CD4-positive, alpha-beta T cell treated with Interleukin-17A for 4 hours (primary cell): ENCODE data around the gene PBXIP1.

ENCODE experiments used
- DNase-seq: peaks from one replicate; pipeline ENCODE4 v3.0.0-alpha.2; 2020; ENCODE audit warnings: mixed read lengths

The PBXIP1 gene, protein sequence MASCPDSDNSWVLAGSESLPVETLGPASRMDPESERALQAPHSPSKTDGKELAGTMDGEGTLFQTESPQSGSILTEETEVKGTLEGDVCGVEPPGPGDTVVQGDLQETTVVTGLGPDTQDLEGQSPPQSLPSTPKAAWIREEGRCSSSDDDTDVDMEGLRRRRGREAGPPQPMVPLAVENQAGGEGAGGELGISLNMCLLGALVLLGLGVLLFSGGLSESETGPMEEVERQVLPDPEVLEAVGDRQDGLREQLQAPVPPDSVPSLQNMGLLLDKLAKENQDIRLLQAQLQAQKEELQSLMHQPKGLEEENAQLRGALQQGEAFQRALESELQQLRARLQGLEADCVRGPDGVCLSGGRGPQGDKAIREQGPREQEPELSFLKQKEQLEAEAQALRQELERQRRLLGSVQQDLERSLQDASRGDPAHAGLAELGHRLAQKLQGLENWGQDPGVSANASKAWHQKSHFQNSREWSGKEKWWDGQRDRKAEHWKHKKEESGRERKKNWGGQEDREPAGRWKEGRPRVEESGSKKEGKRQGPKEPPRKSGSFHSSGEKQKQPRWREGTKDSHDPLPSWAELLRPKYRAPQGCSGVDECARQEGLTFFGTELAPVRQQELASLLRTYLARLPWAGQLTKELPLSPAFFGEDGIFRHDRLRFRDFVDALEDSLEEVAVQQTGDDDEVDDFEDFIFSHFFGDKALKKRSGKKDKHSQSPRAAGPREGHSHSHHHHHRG

DNA sequence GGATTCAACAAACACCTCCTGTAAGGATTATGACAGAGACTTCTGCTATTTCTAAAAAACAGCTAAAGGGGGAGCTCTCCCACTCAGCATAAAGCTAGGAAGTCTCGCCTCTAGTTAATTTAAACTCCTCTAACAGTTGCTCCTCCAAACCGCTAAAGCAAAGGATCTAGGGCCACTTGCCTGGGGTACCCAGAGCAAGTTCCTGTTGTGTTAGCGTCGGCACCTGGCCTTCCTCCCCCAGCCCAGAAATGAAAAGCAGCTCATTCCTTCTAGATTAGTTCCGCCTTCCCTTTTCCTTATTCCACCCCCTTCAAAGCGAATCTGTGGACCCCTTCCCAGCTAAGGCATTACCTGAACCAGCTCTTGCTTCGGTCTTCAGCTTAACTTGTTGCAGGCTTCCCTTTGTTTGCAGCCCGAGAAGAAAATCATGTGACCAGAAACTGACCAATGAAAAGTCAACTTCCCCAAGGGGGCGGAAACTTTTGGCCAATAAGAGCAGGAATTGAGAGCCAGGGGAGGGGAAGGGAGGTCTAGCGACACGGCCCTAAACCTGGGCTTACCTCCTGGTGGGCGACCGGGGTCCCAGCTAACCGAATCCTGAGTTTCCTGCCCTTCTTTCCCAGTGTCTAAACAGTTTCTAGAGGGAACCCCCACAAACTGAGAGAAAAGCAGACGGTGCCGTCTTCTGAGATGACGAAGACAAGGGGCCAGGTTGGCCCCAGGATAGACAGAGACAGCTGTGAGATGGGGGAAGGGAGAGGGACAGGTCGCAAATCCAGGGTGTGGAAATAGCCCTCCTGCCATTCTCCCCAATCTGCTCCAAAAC is at the start of gene PBXIP1:
TSS of gene PBXIP1 (minus strand) at position 382 of the 826 bp plus-strand sequence. CDS start 2,378 bp downstream, outside the sequence.
- peak; percentile 84 for DNase-seq

DNA sequence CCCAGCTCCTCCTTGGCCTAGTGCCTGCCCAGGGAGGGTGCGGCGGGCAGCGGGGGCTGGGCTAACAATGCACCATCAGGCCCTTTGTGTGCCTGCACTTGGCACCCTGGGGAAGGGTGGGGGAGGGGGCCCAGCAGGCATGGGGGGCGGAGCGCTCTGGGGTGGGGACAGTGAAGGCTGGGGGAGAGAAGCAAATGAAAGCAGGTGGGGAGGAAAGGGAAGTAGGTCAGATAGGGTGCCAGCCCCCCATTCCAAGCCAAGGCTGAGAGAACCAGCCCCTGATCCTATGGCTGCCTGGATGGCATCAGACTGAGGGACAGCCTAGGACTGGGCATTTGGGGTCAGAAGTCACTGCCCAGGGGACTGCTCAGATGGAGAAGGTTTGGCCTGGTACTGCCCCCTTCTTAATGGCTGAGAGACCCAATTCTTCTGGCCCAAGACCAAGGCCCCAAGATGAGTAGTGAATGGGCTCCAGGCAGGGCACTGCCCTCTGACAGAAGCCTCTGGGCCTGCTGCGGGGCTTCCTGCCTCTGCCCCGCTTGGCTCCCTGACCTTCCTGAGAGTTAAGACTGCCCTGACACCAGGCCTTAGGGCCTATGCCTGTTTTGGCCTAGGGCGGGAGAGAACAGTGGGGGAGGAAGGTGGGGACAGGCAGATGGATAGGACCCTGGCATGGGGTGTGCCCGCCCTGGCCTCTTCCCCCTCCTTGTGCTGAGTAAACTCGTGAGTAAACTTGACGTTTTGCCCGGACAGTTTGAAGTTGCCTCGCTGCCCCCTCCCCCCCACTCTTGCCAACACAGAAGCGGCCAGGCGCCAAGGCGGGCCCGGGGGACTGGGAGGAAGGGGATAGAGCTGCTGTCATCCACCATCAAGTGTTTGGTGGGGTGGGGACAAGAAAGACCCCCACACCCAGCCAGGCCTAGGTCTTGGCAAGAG is 49.4 kb upstream of the PBXIP1 start:
- peak; percentile 62 for DNase-seq

DNA sequence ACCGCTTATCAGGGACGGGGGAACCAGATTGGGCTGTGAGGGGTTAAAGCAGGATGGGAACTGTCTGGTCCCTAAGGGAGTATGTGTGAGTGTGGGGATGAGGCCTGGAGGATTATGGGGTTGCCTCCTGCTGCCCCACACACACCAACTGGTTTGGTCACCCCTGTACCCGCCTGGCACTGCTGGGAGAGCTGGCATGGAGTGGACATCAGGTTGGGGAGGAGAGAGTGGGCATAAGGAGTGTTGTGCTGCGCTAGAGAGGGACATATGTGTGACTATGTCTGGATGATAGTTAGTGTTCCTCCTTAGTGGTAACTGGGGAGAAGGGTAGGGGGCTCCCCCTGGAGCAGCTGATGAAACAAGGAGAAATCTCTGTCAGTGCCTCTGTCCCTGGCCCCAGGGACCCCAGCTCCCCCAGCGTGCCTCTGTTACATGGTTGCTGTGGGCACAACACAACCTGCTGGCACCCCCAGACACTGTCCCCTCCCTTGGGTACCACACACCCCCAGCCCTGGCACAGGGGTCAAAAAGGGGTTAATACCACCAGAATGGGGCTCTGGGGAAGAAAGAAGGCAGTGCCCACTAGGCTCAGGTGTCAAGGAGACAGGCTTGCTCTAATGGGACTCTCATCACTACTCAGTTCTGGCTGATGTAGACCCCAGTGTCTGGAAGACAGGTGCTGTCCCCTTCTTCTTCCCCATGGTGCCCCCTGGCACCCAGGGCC is 48.6 kb upstream of the PBXIP1 start:
- no peak for DNase-seq

DNA sequence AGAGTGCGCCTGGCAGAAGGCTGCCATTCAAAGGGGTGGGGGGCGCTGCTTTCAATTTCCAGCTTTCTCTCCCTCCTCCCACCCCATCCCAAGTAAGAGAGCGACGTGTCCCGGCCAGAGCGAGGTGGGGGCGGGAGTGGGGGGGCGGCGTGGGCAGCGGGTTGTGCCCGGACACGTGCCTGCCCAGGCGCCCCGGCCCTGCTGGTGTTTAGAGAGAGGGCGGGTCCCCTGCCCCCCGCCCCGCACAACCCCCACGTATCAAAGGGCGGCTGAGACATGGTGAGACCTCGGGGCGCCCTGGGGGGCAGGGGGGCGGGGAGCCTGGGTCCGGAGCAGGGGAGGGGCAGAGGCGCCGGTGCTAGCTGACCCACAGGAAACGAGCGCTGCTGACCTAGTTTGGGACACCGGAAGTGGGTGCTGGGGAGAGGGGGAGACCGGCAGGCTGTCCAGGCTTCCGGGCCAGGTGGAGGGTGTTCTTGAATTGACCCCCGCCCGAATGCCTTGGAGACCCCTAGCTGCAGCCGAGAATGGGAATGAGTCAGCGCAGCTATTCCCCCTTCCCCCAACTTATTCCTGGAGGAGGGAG is 48.0 kb upstream of the PBXIP1 start:
- peak; percentile 26 for DNase-seq

DNA sequence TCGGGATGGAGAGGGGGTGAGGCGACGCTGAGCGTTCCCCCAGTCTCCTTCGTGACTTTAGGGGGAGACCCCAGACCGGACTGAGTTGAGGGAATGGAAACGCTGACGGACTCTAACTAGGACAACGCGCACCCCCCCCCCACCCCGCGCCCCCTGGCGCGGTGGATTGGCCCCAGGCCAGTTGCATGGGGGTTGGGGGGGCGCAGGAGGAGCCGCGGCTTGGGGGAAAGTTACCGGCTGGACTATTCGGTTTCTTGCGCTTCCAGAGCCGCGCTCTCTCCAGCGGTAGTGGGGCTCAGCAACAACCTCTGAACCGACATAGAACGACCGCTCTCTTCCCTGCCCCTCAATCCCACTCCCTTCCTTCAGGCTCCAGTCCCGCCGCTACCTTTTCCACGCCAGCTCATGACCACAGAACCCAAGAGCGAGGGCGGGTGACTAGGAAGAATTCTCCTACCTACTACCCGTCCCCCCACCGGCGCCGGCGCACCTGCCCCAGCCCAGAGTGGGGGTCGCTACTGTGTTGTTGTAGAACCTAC is 47.4 kb upstream of the PBXIP1 start:
- DNase-seq, result peak; percentile 47

DNA sequence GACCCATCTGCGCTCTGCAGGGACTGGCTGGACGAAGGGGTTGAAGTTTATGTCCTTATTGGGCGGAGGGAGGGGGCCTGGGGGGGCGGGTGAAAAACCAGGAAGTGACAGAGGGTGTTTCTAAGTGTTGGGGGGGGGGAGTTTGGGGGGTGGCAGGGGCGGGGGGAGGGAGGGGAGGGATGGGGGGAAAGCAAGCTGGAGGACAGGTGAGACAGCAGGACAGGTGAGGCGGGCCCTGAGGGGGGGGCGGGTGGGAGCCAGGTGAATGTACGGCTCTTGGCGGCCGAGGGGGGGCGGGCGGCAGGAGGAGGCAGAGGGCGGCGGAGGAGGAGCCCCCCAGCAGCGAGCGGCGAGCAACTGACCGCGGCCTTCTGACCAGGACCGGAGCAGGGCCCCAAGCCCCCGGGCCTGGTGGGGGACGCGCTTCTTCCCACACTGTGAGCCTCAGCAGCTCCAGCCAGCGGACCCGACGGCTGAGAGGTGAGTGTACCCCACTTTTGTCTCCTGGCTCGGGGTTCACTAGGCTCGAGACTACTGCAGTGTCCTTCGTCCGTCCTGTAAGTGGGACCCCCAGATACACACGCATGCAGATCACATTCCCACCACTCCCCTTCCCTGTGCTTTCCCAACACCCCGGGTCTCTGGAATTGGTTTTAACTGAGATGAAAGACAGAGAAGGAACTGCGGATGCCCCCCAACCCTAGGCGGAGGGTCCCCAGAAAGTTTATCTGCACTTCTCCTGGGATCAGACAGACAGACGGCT is 46.7 kb upstream of the PBXIP1 start, which contains the start of gene ZBTB7B:
TSS of gene ZBTB7B (plus strand) at position 339 of the 763 bp plus-strand sequence. CDS start 11,859 bp downstream, outside the sequence.
- DNase-seq, result no peak

DNA sequence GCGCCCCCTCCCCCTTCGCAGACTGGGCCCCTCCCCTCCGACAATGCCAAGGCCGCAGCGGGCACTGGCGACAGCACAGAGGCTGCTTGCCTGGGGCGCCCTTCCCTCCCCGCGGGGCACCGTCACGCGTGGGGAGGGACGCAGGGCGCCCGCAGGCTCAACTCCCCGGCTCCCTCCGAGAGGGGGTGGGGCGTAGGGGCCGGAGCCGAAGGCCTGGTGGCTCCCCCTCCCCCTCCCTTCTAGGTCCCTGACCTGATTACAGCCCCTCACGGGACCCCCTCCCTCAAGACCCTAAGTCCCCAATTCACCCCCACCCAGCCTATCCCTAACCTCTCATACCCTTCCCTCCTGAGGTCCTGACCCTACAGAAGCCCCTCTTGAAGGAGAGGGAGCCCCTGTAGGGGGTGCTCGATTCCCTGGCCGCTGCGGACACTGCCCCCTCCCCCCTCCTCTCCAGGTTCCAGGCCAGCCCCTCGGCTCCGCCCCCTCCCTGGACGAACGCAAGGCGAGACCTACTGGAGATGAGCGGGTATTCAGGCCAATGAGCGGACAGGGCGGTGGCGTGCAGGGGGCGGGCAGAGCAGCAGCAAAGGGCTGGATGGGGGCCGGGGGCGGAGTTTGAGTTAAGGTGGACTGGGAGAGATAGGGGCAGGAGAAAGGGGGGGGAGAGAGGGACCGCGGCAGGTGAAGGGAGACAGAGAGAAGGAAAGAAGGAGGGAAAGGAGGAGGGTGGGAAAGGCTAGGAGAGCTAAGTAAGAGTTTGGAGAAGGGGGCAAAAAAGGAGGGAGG is 46.0 kb upstream of the PBXIP1 start:
- DNase-seq, result peak; percentile 99

DNA sequence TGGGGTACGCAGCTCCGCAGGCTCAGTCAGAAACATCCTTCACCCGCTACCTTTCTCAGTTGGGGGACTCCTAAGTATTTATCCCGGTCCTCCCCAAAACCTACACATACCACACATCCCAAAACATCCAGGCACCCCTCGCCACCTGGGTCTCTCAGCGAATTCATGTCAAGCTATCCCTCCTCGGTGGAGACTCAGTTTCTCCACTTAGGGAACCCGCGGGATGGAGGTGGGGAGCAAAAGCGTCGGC is 45.5 kb upstream of the PBXIP1 start:
- no peak for DNase-seq

DNA sequence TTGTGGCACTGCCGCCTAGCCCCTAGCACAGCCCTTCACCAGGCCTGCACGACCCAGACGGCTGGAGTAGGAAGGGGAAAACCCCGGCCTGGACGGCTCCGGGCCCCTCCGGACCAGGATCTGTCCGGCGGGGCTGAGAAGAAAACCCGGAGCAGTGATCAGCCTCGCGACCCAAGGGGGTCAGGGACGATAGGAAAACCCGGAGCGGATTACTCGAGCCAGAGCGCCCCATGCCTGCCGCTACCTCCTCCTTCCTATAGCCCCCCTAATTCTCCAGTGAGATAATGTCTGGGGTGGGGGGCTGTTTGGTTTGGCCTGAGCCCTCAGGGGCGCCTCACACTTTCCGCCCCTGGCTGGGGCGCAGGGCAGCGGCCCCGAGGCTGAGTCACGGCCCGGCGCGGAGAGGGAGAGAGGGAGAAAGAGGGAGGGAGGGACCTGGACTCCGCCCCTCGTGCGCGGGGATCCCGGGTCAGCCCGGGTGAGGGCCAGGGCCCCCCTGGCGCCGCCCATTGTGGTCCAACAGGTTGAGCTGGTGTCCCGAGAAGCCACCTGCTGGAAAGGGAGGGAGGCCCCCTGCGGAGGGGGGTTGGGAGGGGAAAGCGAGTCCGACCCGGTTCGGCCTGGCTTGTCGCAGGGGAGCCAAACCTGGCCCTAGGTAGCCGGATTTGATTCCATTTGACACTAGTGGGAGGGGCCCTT is 45.0 kb upstream of the PBXIP1 start:
- peak; percentile 82 for DNase-seq

DNA sequence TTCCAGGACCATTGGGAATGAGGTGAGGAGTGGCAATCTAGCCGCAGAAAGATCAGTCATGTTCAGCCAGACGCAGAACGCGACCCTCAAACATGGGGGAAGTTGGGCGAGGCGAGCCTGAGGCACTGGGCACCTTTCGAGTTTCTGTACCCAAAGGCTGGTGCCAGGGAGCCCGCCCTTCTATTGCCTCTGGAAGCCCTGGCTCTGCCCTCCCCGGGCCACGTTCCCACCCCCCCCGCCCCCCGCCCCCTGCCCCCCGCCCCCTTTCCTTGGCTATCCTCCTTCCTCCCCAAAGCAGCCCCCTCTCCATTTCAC is 44.5 kb upstream of the PBXIP1 start:
- DNase-seq, result peak; percentile 41

DNA sequence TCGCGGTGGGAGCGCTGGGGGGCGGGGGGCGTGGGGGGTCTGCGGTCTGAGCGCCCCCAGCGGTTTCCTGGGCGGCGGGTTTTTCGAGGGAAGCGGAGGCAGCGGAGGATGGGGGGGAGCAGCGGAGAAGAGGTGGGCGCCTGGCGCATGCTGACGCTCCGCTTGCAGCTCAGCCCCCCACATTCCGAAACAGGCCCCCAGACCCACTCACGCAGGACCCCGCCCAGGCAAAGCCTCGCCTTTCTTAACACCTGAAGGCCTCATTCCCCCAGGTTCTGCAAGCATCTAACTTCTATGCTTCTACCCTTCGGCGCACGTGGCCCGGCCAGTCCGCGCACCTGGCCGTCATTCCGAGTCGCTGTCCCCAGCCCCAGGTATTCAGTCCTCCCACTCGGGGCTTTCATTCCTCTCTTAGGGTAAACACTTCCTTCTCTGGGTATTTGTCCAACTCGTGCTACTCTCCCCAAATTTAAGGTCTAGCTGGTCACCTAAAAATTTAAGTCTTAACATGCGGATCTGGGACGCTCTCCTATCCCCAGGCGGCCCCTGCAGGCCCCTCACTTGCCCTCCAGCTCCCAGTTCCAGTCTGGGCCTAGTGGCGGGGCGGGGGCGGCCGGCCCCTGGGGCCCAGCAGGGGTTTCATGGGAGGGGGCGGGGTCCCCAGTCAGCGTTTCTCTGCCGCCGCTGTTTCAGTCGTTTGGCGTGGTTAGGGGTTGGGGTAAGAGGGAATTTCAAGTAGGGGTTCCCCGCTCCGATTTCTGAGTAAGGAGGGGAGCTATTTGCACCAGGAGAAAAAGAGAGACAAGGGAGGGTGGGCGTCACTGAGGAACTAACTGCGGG is 43.9 kb upstream of the PBXIP1 start:
- DNase-seq, result peak; percentile 45

DNA sequence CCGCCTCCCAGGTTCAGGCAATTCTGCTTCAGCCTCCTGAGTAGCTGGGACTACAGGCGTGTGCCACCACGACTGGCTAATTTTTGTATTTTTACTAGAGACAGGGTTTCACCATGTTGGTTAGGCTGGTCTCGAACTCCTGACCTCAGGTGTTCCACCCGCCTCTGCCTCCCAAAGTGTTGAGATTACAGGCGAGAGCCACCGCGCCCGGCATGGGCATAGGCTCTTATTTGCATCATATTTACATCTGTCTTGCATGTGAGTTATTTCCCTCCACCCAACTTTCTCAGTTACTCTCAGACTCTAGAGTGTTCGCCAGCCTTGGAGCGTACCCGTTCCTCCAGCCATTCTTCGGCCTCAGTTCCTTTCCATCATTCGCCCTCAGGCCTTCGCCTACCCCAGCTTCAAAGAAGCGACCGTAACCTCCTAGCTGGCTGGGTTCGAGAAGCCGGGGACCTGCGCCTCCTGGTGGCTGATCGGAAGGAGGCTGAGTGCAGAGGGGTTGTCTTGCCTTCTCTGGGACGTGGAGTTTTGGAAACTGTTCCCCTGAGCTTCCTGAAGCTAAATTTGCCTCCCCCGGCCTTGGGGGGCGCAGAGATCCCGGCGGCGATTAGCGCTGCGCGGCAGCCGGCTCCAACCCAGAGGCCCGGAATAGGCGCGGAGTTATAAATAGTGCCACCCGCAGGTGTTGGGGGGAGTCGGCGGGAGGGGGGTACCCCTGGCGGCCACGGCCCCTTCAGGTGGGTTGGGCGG is 43.1 kb upstream of the PBXIP1 start:
- peak; percentile 81 for DNase-seq

DNA sequence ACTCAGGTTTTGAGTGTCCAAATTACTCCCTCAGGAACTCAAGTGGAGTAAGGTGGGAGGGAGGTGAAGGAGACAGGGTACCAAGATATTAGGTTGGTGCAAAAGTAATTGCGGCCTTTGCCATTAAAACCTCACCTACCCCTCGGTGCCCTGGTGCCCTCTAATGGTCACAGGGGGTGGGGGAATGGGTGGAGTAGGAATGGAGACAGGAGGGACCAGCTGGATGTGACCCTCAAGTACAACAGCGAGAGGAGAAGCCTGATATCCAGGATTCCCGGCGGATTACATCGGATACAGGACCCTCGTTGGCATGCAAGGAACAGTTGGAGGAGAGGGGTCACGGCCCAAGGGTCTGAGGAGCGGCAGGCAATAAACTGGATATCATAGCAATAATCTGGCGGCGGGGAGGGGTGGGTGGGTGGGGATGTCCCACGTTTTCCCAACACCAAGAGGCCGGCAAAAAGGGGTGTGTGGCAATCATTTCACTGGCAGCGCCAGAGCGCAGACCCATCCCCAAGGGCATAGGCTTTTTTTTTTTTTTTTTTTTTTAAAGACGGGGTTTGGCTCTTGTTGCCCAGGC is 42.4 kb upstream of the PBXIP1 start:
- DNase-seq, result no peak

DNA sequence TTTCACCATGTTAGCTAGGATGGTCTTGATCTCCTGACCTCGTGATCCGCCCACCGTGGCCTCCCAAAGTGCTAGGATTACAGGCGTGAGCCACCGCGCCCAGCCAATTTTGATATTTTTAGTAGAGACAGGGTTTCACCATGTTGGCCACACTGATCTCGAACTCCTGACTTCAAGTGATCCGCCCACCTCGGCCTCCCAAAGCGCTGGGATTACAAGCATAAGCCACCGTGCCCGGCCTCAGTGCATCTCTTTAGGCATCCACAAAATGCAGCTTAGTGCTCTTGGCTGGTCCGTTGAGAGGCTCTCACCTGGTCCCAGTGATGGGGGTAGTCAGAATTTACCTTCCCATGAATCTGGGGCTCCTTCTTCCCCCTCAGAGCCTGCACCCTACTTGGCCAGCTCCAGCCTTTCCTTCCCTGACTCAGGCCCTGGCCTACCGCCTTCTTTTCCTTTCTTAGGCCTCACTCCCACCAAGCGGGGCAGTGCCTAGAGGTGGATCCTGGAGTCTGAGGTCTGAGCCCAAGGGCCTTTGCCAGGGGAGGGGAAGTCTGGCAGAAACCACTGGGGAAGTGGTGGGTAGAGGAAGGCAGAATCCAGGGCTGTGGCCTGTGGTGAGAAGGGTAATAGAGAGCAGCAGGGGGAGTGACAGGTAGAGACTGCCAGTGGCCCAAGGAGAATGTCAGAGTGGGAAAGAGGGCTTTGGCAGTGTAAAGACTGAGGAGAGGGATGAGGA is 41.2 kb upstream of the PBXIP1 start:
- no peak for DNase-seq

DNA sequence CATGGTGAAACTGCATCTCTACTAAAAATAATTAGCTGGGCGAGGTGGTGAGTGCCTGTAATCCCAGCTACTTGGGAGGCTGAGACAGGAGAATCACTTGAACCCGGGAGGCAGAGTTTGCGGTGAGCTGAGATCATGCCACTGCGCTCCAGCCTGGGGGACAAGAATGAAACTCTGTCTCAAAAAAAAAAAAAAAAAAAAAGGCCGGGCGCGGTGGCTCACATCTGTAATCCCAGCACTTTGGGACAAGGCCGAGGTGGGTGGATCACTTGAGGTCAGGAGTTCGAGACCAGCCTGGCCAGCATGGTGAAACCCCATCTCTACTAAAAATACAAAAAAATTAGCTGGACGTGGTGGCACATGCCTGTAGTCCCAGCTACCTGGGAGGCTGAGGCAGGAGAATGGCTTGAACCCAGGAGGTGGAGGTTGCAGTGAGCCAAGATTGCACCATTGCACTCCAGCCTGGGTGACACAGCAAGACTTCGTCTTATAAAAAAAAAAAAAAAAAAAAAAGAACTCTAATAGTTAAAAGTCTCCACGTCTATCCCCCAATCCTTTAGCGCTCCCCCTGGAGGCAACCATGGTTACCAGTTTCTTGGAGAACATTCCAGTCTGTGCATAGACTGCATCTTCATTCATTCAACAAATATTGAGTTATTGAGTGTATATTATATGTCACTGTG is 39.5 kb upstream of the PBXIP1 start:
- DNase-seq, result peak; percentile 52
